KMS-11 (cell line): ENCODE data around the gene GKAP1.
A peak's percentile ranks its signal among the peaks of the same experiment; 100 is the strongest.

ENCODE experiments used
- H2AFZ ChIP-seq: fragments of 200-600 bp; sonication (generic); 2 replicates; pipeline ENCODE4 v1.6.1; 2016; ENCODE audit warnings: antibody characterized with exemption, mixed run types, low read depth
- H3K27ac ChIP-seq: fragments of 200-600 bp; sonication (generic); 2 replicates; pipeline ENCODE4 v1.6.1; 2016; ENCODE audit warnings: mild to moderate bottlenecking, mixed run types
- H3K27me3 ChIP-seq: fragments of 200-600 bp; sonication (generic); 2 replicates; pipeline ENCODE4 v1.6.1; 2017; ENCODE audit warnings: mild to moderate bottlenecking, low read depth, mixed run types, moderate library complexity; ENCODE audit not compliant: insufficient read depth
- H3K36me3 ChIP-seq: fragments of 200-600 bp; sonication (generic); 2 replicates; pipeline ENCODE4 v1.6.1; 2017; ENCODE audit warnings: mild to moderate bottlenecking, mixed run types; ENCODE audit not compliant: insufficient read depth
- H3K4me1 ChIP-seq: fragments of 200-600 bp; sonication (generic); 2 replicates; pipeline ENCODE4 v1.6.1; 2016; ENCODE audit warnings: mild to moderate bottlenecking, low read depth, mixed run types; ENCODE audit not compliant: poor library complexity, severe bottlenecking
- H3K4me2 ChIP-seq: fragments of 200-600 bp; sonication (generic); 2 replicates; pipeline ENCODE4 v1.7.0; 2016; ENCODE audit warnings: mild to moderate bottlenecking, mixed run types
- H3K4me3 ChIP-seq: fragments of 200-600 bp; sonication (generic); IDR thresholded peaks from 2 replicates; pipeline ENCODE4 v1.6.1; 2017; ENCODE audit warnings: low read depth, low read length, mixed read lengths; ENCODE audit not compliant: insufficient read depth
- H3K79me2 ChIP-seq: fragments of 200-600 bp; sonication (generic); 2 replicates; pipeline ENCODE4 v1.6.1; 2016; ENCODE audit warnings: low read depth, mixed run types; ENCODE audit not compliant: insufficient read depth
- H3K9ac ChIP-seq: fragments of 200-600 bp; sonication (generic); 2 replicates; pipeline ENCODE4 v1.6.1; 2016; ENCODE audit warnings: mild to moderate bottlenecking, mixed run types
- H4K20me1 ChIP-seq: fragments of 200-600 bp; sonication (generic); 2 replicates; pipeline ENCODE4 v1.6.1; 2016; ENCODE audit warnings: mild to moderate bottlenecking, mixed run types; ENCODE audit not compliant: insufficient read depth
- TF ChIP-seq, protein P1 (sequence below): fragments of 200-600 bp; sonication (generic); conservative IDR thresholded peaks from 2 replicates; pipeline ENCODE4 v1.6.1; 2017; ENCODE audit warnings: low read depth, mild to moderate bottlenecking, antibody characterized with exemption, low read length, moderate library complexity, mixed read lengths

Gene GKAP1

DNA sequence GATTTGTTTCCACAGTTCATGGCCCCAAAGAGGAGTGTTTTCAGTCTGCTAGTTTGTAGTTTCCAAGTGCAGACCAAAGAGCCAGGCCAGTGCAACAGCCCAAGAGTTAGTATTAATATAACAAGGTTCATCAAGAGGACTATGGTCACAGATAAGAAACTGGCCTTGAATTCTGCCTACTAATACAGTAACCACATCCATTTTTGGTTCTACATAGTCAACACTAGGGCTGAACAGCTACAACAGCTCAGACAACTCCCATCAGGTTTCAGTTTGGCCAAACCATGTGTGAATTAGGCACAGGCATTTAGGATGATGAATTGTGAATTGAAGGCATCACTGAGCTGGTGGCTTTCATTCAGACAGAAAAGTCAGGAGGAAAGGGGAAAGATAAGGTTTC lies 96.1 kb downstream of the GKAP1 start:
- H3K9ac ChIP-seq = no peak overlapping the region
- H4K20me1 ChIP-seq = no peaks in the 10 kb centered on the region
- H3K79me2 ChIP-seq = no peaks in the 10 kb centered on the region
- H3K4me1 ChIP-seq = peaks cover 11% of the 10 kb centered on the region
- no peak overlapping the region for H3K4me3 ChIP-seq
- TF ChIP-seq, protein P1, sequence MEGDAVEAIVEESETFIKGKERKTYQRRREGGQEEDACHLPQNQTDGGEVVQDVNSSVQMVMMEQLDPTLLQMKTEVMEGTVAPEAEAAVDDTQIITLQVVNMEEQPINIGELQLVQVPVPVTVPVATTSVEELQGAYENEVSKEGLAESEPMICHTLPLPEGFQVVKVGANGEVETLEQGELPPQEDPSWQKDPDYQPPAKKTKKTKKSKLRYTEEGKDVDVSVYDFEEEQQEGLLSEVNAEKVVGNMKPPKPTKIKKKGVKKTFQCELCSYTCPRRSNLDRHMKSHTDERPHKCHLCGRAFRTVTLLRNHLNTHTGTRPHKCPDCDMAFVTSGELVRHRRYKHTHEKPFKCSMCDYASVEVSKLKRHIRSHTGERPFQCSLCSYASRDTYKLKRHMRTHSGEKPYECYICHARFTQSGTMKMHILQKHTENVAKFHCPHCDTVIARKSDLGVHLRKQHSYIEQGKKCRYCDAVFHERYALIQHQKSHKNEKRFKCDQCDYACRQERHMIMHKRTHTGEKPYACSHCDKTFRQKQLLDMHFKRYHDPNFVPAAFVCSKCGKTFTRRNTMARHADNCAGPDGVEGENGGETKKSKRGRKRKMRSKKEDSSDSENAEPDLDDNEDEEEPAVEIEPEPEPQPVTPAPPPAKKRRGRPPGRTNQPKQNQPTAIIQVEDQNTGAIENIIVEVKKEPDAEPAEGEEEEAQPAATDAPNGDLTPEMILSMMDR = no peak
- no peak overlapping the region for H3K4me2 ChIP-seq
- H2AFZ ChIP-seq = no peak overlapping the region
- H3K36me3 ChIP-seq = no peaks in the 10 kb centered on the region
- no peaks in the 10 kb centered on the region for H3K27me3 ChIP-seq
- H3K27ac ChIP-seq = no peak overlapping the region

DNA sequence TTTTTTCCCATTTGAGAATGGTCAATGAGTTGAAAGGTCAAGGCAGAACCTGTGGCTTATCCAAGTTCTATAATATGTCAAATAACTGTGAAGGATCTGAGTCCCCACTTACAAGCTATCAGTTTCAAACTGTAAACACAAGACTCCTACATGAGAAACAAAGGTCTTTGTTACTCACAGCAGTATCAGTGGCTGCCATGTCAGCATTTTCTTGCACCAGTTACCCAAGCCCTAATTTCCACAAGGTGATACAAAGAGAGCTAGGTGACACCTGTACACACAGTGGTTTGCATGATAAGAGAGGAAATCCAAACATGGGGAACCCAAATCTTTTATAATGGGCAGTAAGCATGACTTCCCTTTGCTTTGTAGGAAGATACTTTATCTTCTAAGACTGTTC lies 101.8 kb downstream of the GKAP1 start:
- H3K79me2 ChIP-seq = no peaks in the 10 kb centered on the region

DNA sequence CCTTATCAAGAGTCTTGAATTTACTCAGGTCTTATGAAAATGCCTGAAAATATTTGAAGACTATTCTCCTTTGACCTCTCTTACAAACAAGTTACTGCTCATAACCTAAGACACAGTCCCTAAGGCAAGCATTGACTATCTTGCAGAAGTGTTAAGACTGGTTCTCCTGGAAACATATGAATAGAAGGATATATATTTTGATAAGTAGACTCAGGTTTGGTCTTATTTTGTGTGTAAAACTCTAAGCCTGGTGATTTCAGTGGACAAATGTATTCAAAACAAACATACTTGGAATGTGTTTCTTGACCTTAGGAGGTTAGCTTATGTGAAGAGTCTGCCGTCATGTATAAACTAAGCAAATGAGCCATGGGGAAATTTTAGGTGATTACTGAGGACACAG lies 102.3 kb downstream of the GKAP1 start:
- H4K20me1 ChIP-seq = no peaks in the 10 kb centered on the region
- TF ChIP-seq, protein P1 = no peak
- no peak overlapping the region for H3K27ac ChIP-seq

More for the DNA sequence above, 101.8 kb downstream of the GKAP1 start:
- TF ChIP-seq, protein P1 = no peak
- Histone ChIP-seq H3K4me3 (no peak overlapping the region), H3K9ac (no peak overlapping the region), H3K36me3 (no peaks in the 10 kb centered on the region), H3K27me3 (no peaks in the 10 kb centered on the region), H4K20me1 (no peaks in the 10 kb centered on the region), H3K4me1 (no peaks in the 10 kb centered on the region), H3K4me2 (no peak overlapping the region), H3K27ac (no peak overlapping the region), H2AFZ (no peak overlapping the region)

DNA sequence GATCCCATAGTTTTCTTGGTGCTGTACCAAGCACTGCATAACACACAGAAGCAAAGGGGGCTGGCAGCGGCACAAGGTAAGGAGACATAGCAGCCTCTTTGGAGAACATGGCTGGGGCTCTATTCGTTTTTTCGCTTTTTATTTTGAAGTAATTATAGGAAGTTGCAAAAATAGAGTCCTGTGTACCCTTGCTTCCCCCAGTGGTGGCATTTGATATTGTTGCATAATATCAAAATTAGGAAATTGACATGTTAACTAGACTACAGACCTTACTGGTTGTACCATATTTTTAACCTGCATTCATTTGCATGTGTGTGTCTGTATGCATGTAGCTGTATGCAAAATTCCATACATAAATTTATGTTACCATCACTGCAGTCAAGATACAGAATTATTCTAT lies 103.2 kb downstream of the GKAP1 start:
- Histone ChIP-seq H3K9ac (no peak overlapping the region), H3K27me3 (no peaks in the 10 kb centered on the region), H2AFZ (no peak overlapping the region), H3K36me3 (no peaks in the 10 kb centered on the region), H3K4me1 (no peaks in the 10 kb centered on the region), H3K79me2 (no peaks in the 10 kb centered on the region), H3K4me3 (no peak overlapping the region), H3K27ac (no peak overlapping the region), H3K4me2 (no peak overlapping the region), H4K20me1 (no peaks in the 10 kb centered on the region)
- TF ChIP-seq, protein P1 = peak; percentile 34; the same call in 1 of the 2 replicates

More for the DNA sequence above, 102.3 kb downstream of the GKAP1 start:
- H3K4me3 ChIP-seq = no peak overlapping the region
- no peaks in the 10 kb centered on the region for H3K27me3 ChIP-seq
- H3K4me1 ChIP-seq = no peaks in the 10 kb centered on the region
- H2AFZ ChIP-seq = no peak overlapping the region
- H3K9ac ChIP-seq = no peak overlapping the region
- H3K4me2 ChIP-seq = no peak overlapping the region
- no peaks in the 10 kb centered on the region for H3K36me3 ChIP-seq
- no peaks in the 10 kb centered on the region for H3K79me2 ChIP-seq
